Measurements from ENCODE around the gene CCL4.
A peak's percentile ranks its signal among the peaks of the same experiment; 100 is the strongest.
"Not testable (repeated sequence)": the region's sequence is repeated elsewhere in the genome, so short reads cannot be mapped to it uniquely, and the experiment has no call there.

Gene CCL4

DNA sequence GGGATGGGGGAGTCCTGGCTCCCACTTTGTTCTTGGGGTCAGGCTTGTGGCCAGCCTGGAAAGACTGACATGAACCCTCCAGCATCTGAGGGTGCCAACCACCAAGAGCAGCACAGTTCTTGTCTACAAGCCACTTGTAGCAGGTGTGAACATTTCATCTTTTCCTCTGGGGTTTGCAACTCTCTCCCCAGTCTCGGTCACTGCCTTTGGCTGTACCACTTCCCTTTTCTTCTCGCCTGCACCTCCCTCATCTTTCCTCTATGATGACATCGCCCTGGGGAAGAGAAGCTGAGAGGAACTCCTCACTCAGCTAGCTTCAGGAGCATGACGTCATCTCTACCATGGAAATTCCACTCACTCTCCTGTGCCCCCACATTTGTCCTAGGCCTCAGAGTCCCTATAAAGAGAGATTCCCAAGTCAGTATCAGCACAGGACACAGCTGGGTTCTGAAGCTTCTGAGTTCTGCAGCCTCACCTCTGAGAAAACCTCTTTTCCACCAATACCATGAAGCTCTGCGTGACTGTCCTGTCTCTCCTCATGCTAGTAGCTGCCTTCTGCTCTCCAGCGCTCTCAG is at the start of gene CCL4:
TSS of gene CCL4 (plus strand) at position 427 of the 575 bp plus-strand sequence. CDS start at position 506, 79 bp downstream.
- peak in 1 of 2 donors; percentile 43 for DNase-seq (ENCODE audit: low read depth in 2 of 2)

DNA sequence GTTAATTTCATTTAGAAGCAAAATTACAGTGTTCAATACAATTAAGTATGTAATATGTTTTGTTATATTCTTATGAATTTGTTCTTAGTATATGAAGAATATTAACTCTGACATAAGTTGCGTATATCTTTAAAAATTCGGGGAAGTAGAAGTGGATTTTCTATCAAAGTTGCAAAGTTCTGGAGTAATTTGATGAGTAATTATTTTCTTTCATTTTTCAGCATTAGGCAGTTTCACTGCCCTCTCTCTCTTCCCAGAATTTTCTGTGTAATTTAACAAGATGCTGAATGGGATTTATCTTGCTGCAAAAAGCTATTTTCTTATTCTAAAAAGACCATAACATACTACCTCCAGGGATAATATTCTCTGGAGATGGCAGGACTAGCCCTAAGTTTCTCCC is 48.5 kb upstream of the CCL4 start:
- no peak for DNase-seq (ENCODE audit: low read depth in 2 of 2)

DNA sequence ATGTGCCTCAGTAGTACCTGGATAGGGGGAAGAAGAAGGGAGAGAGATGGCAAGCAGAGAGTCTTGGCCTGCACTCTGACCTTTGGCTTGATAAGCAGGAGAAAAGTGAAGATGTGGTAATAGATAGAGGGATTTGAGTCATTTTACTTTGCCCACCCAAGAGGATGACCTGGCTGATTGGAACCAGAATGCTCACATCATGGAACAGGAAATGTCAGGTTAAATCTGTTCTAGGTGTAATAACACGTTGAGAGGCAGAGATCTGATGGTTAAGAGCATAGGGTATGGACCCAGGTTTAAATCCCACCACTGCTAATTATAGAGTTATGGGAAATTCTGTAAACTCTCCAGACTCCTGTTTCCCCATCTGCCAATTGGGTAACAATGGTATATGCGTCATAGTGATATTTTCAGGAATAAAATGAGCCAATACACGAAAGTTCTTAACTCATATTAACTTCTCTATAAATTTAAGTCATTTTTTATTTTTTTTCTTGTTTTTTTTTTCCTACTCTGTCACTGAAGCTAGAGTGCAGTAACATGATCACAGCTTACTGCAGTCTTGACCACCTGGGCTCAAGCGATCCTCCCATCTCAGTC is 47.6 kb upstream of the CCL4 start:
- DNase-seq (ENCODE audit: low read depth in 2 of 2): no peak

DNA sequence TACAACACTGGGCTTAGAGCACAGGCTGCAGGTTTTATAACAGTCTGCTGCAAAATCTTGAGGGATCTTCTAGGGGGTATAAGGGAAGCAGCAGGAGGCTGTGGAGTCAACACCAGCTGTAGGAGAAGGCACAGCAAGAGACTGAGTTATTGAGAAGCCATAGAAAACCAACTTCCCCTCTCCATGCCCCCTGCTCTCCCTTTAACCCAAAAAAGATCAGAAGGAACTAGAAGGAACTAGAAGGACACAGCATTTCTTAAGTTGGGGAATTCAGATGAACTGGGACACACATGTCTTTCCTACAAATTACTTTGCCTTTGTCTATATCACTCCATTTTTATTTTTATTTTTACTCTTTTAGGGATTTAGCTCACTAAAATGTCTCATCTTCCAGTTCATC is 45.7 kb upstream of the CCL4 start:
- no peak for DNase-seq (ENCODE audit: low read depth in 2 of 2)

DNA sequence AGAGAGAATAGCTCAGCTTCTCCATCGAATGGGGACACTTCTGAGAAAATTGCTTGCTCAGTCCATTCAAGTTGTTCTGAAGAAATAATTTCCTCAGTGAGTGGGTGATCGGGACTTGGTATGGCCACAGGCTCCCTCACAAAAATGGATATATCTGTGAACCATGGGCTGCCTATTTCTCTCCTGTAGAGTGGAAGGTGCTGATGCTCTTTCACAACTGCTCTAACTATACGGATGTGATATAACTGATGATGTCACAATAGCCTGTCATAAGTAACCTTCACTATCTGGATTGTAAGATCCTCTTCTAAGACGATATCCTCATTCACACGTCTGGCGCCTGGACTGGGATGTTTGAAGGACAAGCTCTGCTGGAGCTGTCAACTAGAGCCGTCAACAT is 44.2 kb upstream of the CCL4 start:
- no peak for DNase-seq (ENCODE audit: low read depth in 2 of 2)

DNA sequence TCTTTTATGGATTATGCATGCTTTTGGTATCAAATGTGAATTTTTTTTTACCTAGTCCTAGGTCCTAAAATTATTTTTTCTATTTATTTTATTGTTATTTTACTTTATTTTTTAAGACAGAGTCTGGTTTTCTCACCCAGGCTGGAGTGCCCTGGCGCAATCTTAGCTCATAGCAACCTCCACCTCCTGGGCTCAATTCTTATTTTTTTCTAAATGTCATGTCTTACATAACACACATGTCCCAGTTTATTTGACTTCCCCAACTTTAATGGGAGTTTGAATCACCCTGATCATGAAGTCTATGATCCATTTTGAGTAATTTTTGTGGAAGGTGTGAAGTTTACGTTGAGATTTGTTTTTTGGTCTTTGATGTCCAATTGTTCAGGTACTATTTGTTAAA is 42.8 kb upstream of the CCL4 start:
- DNase-seq (ENCODE audit: low read depth in 2 of 2): no peak

DNA sequence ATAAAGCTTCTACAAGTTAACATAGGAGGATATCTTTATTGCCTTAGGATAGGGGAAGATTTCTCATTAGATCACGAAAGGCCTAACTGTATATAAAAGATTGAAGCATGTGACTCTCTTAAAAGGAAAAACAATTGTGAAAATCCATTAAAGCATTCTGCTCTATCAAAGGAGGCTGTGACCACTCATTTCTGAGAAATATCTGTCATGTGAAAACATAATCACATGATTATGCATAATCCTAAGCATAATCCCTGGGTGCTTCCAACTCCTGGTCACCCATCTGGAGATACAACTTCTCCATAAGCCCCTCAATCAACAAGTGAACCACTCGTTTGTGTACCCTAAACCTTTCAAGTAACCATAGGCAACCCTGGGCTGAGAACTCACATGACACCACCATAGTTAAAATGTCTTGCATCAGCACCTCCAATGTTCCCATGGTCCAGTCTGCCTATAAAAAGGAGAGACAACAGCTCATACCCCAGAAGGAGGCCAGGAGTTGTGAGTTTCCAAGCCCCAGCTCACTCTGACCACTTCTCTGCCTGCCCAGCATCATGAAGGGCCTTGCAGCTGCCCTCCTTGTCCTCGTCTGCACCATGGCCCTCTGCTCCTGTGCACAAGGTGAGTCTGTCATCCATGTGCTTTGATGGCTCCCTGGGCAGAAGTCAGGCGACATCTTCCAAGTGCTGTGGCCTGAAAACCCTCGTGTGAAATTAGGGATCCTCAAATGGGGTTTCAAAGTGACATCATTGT is 39.7 kb upstream of the CCL4 start, which contains the start of gene CCL18:
TSS of gene CCL18 (plus strand) at position 487 of the 756 bp plus-strand sequence. CDS start at position 558, 71 bp downstream.
- DNase-seq (ENCODE audit: low read depth in 2 of 2): no peak

DNA sequence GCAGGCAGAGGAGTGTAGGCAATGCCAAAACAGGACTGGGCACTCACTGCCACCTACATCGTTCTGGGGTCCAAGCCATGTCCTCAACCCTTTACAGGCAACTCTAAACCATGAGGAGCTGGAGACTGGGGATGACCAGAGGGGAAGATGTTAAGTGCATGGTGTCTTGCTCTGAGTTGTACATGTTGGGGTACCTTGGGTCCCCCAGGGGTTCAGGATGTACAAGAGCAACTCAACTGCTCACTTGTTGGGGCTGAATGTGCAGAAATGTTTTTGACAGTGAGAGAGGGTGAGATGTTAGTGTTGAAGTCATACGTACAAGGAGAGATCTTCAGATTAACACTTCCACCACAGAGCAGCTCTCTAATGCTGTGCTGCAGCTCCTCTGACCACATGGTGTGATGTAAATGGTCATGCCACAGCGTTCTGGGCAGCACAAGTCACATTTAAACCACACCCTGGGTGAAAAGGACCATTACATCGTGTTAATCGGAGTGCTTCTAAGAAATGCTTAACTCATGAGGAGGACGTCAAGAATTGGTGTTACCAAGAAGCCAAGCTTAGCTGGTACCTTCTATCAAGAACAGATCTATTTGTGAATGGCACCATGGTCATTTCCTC is 37.2 kb upstream of the CCL4 start:
- no peak for DNase-seq (ENCODE audit: low read depth in 2 of 2)

DNA sequence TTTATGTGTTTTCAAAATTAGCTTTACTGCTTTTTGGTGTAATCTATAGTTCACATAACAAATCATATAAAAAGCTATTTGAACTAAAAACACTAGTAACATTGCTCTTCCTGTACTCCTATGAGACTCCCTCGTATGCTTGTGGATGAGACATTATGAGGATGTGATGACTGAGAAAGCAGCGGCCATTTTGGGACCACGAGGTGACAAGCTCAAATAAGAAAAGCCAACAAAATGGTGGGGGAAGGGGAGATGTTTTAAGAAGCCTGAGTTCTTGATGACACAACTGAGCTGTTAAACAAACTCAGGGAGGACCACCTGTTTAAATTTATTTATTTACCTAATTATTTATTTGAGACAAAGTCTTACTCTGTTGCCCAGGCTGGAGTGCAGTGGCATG is 35.1 kb upstream of the CCL4 start:
- DNase-seq (ENCODE audit: low read depth in 2 of 2): no peak

DNA sequence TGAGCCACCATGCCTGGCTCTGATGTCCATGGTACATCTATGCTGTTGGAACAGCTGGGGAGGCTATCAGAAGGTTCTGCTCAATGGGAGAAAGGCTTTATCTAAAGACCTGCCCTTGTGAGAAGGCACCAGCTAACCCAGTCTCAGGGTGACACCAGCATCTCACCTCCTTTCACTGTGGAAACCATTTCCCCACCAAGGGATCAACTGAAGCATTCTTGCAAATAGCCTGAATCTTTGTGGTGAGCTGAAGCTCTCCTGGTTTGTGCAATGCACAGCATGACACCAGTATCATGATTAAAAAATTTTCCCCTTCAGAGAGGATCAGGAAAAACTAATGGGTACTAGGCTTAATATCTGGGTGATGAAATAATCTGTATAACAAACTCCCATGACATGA is 34.5 kb upstream of the CCL4 start:
- DNase-seq (ENCODE audit: low read depth in 2 of 2): no peak

DNA sequence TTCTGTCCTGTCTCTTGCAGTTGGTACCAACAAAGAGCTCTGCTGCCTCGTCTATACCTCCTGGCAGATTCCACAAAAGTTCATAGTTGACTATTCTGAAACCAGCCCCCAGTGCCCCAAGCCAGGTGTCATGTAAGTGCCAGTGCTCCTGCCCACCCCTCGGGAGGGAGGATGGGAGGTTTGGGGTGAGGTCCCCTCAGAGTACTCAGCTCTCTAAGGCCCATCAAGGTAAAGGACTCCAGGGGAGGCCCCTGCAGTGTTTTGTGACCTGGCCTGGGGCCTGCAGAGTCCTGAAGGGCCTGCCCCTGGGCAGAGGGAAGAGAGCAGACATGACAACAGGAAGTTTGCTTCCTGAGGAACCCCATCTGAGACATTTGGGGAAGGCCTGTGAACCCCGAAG is 33.2 kb upstream of the CCL4 start:
- no peak for DNase-seq (ENCODE audit: low read depth in 2 of 2)

DNA sequence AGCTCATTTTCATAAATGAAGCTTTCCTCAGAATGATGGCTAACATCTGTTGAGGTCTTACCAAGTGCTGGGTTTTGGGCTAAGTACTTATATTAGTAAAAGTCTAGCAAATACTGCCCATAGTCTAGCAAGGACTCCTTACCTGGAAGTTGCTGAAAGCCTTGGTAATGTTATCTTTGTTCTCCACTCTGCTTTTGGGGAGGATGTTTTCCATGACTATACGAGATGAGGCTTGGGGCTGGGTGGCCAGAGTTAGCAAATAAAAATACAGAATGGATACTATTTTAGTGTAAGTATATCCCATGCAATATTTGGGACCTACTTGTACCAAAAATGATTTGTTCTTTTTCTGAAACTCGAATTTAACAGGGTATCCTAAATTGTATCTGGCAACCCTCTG is 31.9 kb upstream of the CCL4 start:
- no peak for DNase-seq (ENCODE audit: low read depth in 2 of 2)

DNA sequence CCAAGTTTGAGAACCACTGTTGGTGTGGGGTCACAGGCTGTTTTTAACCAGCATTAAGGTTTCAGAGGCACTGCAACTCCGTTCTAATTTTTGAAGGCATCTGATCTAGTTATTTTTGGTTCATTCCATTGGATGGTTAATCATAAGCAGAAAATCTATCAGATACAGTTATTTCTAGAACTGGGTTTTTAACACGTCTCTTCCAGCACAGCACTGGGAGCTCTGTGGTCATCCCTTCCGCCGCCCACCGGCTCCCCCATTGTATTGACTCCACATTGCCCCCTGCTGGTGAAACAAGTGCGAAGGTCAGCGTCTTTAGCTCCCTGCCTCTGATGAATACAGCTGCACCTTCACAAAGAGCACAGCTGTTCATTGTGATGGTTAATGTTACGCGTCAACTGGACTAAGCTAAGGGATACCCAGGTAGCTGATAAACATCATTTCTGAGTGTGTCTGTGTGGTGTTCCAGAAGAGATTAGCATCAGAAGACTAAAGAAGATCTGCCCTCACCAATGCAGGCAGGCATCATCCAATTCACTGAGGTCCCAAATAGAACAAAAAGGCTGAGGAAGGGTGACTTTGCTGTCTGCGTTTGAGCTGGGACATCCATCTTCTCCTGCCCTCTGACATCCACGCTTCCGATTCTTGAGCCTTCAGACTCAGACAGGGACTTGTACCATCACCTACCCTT is 31.1 kb upstream of the CCL4 start:
- peak; percentile 38 to 46 for DNase-seq (ENCODE audit: low read depth in 2 of 2)

DNA sequence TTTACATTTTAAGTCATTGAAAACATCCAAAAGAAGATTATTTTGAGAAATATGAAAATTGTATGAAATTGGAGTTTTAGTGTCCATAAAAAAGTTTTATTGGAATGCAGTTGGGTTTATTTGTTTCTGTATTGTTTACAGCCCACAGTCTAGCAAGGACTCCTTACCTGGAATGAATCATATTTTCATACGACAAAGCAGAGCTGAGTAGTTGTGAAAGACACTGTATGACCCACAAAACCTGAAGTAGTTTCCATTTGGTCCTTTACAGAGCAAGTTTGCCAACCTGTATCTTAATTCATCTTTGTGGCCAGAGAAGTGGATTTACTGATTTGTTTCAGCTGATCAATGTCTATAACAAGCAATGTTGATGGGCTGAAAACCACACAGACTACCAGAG is 29.3 kb upstream of the CCL4 start:
- DNase-seq (ENCODE audit: low read depth in 2 of 2): no peak

DNA sequence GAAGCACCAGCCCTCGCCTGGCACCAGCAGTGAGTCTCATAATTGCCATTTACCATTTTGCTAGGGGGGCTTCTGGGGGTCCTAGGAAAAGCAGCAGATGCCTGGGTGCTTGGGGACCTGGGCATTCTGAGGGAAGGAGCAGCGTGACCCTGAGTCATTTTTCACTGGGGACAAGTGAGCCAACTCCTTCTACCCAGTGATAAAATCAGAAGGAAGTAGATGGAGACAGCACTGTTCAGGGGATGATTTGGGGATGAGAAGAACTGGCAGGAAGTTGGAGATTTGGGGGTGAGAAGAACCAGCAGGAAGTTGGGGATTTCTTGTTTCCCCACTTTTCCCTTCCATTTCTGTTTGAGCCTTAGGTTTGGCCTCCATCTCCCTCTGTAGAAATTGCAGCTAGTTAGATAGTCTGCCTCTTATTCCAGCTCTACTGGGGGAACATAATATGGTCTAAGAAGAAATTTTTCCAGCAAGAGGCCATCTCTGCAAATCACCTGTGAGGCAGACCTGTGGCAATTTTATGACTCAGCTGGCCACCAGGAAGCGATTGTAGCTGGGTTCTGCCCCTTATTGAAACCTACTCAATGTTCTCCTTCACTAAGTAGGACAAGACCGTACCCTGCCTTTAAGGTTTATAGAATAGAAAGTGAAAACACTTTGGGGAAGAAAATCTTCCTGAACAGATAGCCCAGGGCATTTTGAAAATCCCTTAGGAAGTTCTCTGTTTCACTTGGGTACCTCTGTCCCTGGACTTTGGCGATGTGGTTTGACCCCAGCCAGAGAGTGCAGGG is 21.8 kb upstream of the CCL4 start:
- not testable (repeated sequence) for DNase-seq (ENCODE audit: low read depth in 2 of 2)

DNA sequence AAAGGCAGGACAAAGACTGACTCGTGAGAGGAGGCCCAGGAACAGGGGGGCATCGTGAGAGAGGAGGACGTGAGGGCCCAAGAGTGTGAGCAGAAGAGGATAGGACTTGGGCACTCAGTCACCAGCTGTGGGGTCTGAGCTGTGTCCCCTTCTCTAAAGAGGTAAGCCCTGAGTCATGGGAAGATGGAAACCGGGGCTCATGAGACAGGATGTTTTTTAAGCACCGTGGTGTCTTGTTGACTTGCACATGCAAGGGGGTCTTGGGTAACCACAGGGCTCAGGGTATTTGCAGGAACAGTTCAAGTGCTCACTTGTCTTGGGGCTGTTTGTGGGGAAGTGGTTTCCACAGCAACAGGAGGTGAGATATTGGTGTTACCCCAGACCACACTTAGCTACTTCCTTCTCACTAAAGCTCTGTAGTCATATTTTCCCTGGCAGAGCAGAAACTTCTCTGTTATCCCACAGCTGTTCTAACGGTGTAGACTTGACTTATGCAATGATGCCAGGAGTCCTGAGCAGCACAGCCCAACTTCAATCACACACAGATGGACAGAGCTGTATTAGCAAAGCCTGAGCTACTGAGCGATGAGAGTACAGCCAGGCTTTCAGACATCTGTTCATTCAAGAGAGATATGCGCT is 21.0 kb upstream of the CCL4 start:
- DNase-seq (ENCODE audit: low read depth in 2 of 2): peak; percentile 49 to 50

DNA sequence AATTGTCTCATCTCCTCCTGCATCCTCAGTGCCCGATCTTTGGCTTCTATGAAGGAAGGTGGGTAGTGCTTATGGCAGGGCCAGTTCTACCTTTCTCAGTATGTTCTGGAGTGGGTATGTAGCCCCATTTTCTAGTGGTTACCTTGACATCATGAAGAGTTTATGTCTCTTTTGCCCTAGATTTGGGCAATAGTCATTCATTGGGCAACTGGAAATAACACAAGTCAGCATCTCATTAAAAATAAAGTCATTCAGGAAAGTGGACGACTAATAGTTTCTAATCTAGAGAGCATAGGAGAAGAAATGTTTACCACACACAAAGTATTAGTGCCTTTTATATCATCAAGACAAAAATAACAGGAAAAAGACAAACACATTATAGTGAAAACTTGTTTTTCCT is 19.9 kb upstream of the CCL4 start:
- not testable (repeated sequence) for DNase-seq (ENCODE audit: low read depth in 2 of 2)

DNA sequence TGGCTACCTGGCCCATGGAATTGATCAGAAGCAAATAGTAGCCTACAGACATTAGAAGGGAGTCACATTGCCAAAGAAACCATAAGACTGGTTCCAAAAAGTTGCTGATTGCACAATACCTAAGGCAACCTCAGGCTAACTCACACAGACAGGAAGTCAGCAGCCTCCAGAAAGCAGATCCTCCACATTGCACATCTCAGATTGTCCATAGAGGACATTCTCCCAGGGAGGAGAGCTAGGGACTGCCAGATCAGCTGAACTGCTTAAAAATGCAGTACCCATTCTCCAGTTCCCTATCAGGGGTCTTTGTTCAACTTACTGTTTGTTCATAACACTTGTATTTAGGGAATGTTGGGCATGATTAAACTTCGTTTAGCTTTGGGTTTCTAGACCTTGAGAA is 17.9 kb upstream of the CCL4 start:
- DNase-seq (ENCODE audit: low read depth in 2 of 2): no peak

DNA sequence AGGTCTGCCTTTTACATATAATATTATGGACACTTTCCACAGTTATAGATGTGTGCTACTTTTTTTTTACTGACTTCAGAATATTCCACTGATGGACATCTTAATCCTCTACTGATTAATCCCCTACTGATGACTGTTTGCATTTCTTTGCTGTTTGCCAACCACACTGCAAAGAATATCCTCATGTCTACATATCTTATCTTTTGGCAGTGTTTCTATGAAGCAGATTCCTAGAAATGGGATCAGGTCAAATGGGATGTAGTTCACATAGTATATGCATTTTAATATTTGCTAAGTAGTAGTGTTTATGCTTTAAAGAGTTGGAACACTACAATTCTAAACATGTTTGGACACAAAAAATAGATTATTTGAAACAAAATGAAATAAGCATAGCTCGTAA is 16.8 kb upstream of the CCL4 start:
- no peak for DNase-seq (ENCODE audit: low read depth in 2 of 2)

DNA sequence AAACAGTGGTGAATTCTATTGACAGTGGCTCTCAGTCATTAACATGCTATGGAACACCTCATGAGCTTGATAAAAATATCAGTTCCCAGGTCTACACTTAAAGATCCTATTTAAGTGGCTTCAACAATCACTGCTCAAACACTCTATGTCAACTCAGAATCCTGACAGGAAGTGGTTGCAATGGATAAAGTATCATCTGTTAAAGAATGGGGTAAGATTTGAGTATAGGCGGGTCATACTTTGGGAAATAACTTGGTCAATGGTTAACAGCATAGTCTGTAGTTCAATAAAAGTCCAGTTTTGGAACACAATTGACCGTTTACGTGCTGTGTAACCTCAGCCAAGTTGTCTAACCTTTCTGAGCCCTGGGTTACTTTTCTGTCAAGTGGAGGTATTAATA is 16.2 kb upstream of the CCL4 start:
- not testable (repeated sequence) for DNase-seq (ENCODE audit: low read depth in 2 of 2)

Measured in stimulated activated CD8-positive, alpha-beta memory T cell treated with anti-CD3 and anti-CD28 coated beads, Interleukin-15, amount 100 ng/mL, for 4 hours (primary cell).